Keratinocyte (primary cell): ENCODE results near the gene RGSL1. TPM values are rescaled to one million over a fixed set of nuclear protein-coding genes. Genes with fewer than 3 reads are reported as not detected.

Experiments
- DNase-seq: peaks from one replicate; pipeline ENCODE4 v3.0.0-alpha.2; 2011; ENCODE audit warnings: low read depth, missing footprints, low spot score
- FAIRE-seq: peaks from 2 replicates; lab custom pipeline; 2011; peaks lifted over from hg19 to GRCh38; lab: Jason Lieb, UNC
- H2AFZ ChIP-seq: 2 replicates; pipeline ENCODE4 v1.6.0; 2012; ENCODE audit warnings: low read length, control low read depth, inconsistent platforms; ENCODE audit not compliant: control insufficient read depth
- H3K27ac ChIP-seq: 2 replicates; pipeline ENCODE4 v1.5.1; 2011; ENCODE audit warnings: low read length; ENCODE audit not compliant: control insufficient read depth, insufficient read depth
- H3K27me3 ChIP-seq: 3 replicates; pipeline ENCODE4 v1.6.0; 2011; ENCODE audit warnings: low read length; ENCODE audit not compliant: control insufficient read depth, insufficient read depth; ENCODE audit errors: extremely low read depth
- H3K36me3 ChIP-seq, 2 experiments: 2 replicates in 1 of 2; 3 replicates in 1 of 2; pipeline ENCODE4 v1.5.1; 2011; ENCODE audit warnings: low read length in 2 of 2, mild to moderate bottlenecking in 1 of 2; ENCODE audit not compliant: control insufficient read depth in 2 of 2, insufficient read depth in 2 of 2; ENCODE audit errors: extremely low read depth in 1 of 2
- H3K4me1 ChIP-seq: 3 replicates; pipeline ENCODE4 v1.5.1; 2011; ENCODE audit warnings: low read length; ENCODE audit not compliant: control insufficient read depth, insufficient read depth; ENCODE audit errors: extremely low read depth
- H3K4me2 ChIP-seq: 3 replicates; pipeline ENCODE4 v1.6.0; 2011; ENCODE audit warnings: low read depth, low read length; ENCODE audit not compliant: control insufficient read depth, insufficient read depth; ENCODE audit errors: extremely low read depth
- H3K4me3 ChIP-seq, 3 experiments: fragments of 200-600 bp in 1 of 3; sonication (generic) in 1 of 3; 2 replicates in 2 of 3; 3 replicates in 1 of 3; pipeline ENCODE4 v1.5.1; 2011 to 2016; ENCODE audit warnings: low read length in 3 of 3, mild to moderate bottlenecking in 3 of 3, control low read depth in 2 of 3, inconsistent platforms in 1 of 3, low read depth in 1 of 3, mixed read lengths in 1 of 3, mixed run types in 1 of 3, moderate library complexity in 1 of 3; ENCODE audit not compliant: control insufficient read depth in 2 of 3, insufficient read depth in 2 of 3; ENCODE audit errors: extremely low read depth in 1 of 3
- H3K79me2 ChIP-seq: 2 replicates; pipeline ENCODE4 v1.6.0; 2012; ENCODE audit warnings: low read length; ENCODE audit not compliant: control insufficient read depth, insufficient read depth
- H3K9ac ChIP-seq: 3 replicates; pipeline ENCODE4 v1.6.0; 2011; ENCODE audit warnings: low read length; ENCODE audit not compliant: control insufficient read depth, insufficient read depth; ENCODE audit errors: extremely low read depth
- H3K9me1 ChIP-seq: 3 replicates; pipeline ENCODE4 v1.6.0; 2011; ENCODE audit warnings: low read length; ENCODE audit not compliant: control insufficient read depth, insufficient read depth; ENCODE audit errors: extremely low read depth
- H3K9me3 ChIP-seq: 2 replicates; pipeline ENCODE4 v1.5.1; 2012; ENCODE audit warnings: low read depth, low read length; ENCODE audit not compliant: control insufficient read depth
- H4K20me1 ChIP-seq: 3 replicates; pipeline ENCODE4 v1.6.0; 2011; ENCODE audit warnings: low read length; ENCODE audit not compliant: control insufficient read depth, insufficient read depth; ENCODE audit errors: extremely low read depth
- EZH2 ChIP-seq: IDR thresholded peaks from one replicate; pipeline ENCODE4 v1.6.1; 2012; ENCODE audit warnings: inconsistent platforms, mild to moderate bottlenecking, low read length, moderate library complexity
- dilution Hi-C: fragments of 300-500 bp; cut with MboI; formaldehyde crosslinking; loops from one replicate; pipeline ENCODE4 v1.7.0; 2020; ENCODE audit warnings: low sequenced_read_pairs; ENCODE audit not compliant: extremely low pct_ligation_motif_present
- polyA plus RNA-seq, 5 experiments: library from polyadenylated mRNA; depleted of rRNA in 3 of 5; stranded (reverse) in 3 of 5; stranded (forward) in 1 of 5; unstranded in 1 of 5; fragments of >200 nt; gene quantifications; 1 replicate in 1 of 5; 2 replicates in 3 of 5; 3 replicates in 1 of 5; pipeline versions ENCODE4 v1.2.1 to v1.2.3, GENCODE V29; 2011 to 2012; ENCODE audit warnings: missing spikeins in 2 of 5, low read depth in 1 of 5, low replicate concordance in 1 of 5
- TF ChIP-seq, protein P1 (sequence below), 3 experiments: IDR thresholded peaks in 1 of 3; conservative IDR thresholded peaks in 1 of 3; optimal IDR thresholded peaks in 1 of 3; 2 replicates in 2 of 3; 3 replicates in 1 of 3; pipeline versions ENCODE3 to v1.5.1; 2011; ENCODE audit warnings: low read length in 3 of 3, mild to moderate bottlenecking in 3 of 3, moderate library complexity in 2 of 3, control low read depth in 1 of 3, inconsistent platforms in 1 of 3; ENCODE audit not compliant: insufficient read depth in 2 of 3; ENCODE audit errors: extremely low read depth in 1 of 3

RGSL1 gene
- polyA plus RNA-seq, 1 donor (not counting 4 experiments of a cell fraction or from before 2014, with no cell fraction given) = not detected

DNA sequence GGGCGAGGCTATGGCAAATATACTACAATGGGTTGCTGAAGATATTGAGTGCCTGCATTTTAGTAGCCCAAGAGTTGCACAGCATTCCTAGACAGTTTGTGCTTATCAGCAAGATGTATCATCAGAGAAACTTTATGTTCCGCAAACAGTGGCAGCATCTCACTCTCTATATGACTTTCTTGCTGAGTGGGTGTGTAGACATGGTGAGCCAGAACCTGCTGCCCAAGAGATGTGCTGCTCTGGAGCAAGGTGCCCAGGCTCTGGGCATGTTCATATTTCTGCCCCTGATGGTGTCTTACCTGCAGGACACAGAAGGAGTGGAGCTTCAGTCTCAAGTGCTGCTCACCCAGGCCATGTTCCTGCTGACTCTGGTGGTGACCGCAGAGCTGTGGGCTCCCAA, 8.2 kb upstream of the RGSL1 start:
- no peaks in the 10 kb centered on the region for H3K9me1 ChIP-seq
- FAIRE-seq (no peak), DNase-seq (no peak)
- no peak overlapping the region for H3K27ac ChIP-seq
- H3K4me3 ChIP-seq = no peak overlapping the region
- TF ChIP-seq, protein P1, sequence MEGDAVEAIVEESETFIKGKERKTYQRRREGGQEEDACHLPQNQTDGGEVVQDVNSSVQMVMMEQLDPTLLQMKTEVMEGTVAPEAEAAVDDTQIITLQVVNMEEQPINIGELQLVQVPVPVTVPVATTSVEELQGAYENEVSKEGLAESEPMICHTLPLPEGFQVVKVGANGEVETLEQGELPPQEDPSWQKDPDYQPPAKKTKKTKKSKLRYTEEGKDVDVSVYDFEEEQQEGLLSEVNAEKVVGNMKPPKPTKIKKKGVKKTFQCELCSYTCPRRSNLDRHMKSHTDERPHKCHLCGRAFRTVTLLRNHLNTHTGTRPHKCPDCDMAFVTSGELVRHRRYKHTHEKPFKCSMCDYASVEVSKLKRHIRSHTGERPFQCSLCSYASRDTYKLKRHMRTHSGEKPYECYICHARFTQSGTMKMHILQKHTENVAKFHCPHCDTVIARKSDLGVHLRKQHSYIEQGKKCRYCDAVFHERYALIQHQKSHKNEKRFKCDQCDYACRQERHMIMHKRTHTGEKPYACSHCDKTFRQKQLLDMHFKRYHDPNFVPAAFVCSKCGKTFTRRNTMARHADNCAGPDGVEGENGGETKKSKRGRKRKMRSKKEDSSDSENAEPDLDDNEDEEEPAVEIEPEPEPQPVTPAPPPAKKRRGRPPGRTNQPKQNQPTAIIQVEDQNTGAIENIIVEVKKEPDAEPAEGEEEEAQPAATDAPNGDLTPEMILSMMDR (optimal IDR thresholded peaks at IDR 0.05 in 1 of 3, IDR thresholded peaks at IDR 0.05 in 1 of 3, conservative IDR thresholded peaks at IDR 0.05 in 1 of 3; ENCODE audit: extremely low read depth in 1 of 3, insufficient read depth in 2 of 3, low read length in 3 of 3) = no peak
- TF ChIP-seq EZH2 = no peak
- no peak overlapping the region for H3K9ac ChIP-seq
- H2AFZ ChIP-seq = no peak overlapping the region
- no peaks in the 10 kb centered on the region for H3K9me3 ChIP-seq
- peaks cover 2% of the 10 kb centered on the region for H3K27me3 ChIP-seq
- no peaks in the 10 kb centered on the region for H3K79me2 ChIP-seq
- H4K20me1 ChIP-seq = no peaks in the 10 kb centered on the region
- dilution Hi-C loops = loop anchor here (25.0 kb wide), 1 partner anchor 146 kb away; the partner anchor contains the start of gene RNASEL
- H3K4me2 ChIP-seq = no peak overlapping the region
- no peaks in the 10 kb centered on the region for H3K36me3 ChIP-seq
- no peaks in the 10 kb centered on the region for H3K4me1 ChIP-seq

DNA sequence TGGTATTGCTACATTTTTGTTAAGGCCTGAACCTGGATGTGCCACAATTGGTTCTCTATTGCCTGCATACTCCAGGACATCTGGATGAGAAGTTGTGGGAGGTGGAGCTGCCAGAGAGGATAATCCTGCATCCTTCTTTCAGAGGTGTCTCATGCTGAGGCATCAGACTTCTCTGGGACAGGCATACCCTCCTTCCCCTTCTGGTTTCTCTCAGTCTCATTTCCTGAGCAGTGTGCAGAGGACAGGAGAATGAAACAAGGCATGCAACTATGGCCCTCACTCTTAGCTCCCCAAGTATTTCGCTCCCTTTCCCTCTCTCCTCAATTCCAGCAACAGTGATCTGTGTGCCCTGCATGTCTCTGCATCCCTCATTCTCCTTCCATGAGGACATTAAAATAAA, 7.6 kb upstream of the RGSL1 start:
- Histone ChIP-seq H3K27me3 (no peaks in the 10 kb centered on the region), H2AFZ (no peak overlapping the region), H3K4me2 (no peak overlapping the region), H3K9me3 (no peaks in the 10 kb centered on the region), H3K27ac (no peak overlapping the region), H3K36me3 (no peaks in the 10 kb centered on the region), H3K4me1 (no peaks in the 10 kb centered on the region), H4K20me1 (no peaks in the 10 kb centered on the region), H3K4me3 (no peak overlapping the region), H3K9me1 (no peaks in the 10 kb centered on the region), H3K9ac (no peak overlapping the region), H3K79me2 (no peaks in the 10 kb centered on the region)
- DNase-seq = no peak
- dilution Hi-C loops = loop anchor here (25.0 kb wide), 1 partner anchor 145 kb away; the partner anchor contains the start of gene RNASEL
- TF ChIP-seq EZH2 = no peak
- TF ChIP-seq, protein P1 (optimal IDR thresholded peaks at IDR 0.05 in 1 of 3, IDR thresholded peaks at IDR 0.05 in 1 of 3, conservative IDR thresholded peaks at IDR 0.05 in 1 of 3; ENCODE audit: extremely low read depth in 1 of 3, insufficient read depth in 2 of 3, low read length in 3 of 3) = no peak
- FAIRE-seq = no peak
